Measurements from ENCODE around the gene JAZF1. TPM values are rescaled to one million over a fixed set of nuclear protein-coding genes. Genes with fewer than 3 reads are reported as not detected.

The JAZF1 gene
- total RNA-seq, 2 experiments from 2014 or later, result 3.3 to 4.0 TPM

GRCh38 chr7:28005847-28006231 lies 174.8 kb downstream of the JAZF1 start:
- TF ChIP-seq, protein P1, sequence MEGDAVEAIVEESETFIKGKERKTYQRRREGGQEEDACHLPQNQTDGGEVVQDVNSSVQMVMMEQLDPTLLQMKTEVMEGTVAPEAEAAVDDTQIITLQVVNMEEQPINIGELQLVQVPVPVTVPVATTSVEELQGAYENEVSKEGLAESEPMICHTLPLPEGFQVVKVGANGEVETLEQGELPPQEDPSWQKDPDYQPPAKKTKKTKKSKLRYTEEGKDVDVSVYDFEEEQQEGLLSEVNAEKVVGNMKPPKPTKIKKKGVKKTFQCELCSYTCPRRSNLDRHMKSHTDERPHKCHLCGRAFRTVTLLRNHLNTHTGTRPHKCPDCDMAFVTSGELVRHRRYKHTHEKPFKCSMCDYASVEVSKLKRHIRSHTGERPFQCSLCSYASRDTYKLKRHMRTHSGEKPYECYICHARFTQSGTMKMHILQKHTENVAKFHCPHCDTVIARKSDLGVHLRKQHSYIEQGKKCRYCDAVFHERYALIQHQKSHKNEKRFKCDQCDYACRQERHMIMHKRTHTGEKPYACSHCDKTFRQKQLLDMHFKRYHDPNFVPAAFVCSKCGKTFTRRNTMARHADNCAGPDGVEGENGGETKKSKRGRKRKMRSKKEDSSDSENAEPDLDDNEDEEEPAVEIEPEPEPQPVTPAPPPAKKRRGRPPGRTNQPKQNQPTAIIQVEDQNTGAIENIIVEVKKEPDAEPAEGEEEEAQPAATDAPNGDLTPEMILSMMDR (IDR thresholded peaks at IDR 0.05), result no peak
- H3K36me3 Mint-ChIP-seq (ENCODE audit: low read depth), result no peaks in the 10 kb centered on the region
- DNase-seq, result no peak
- no peak overlapping the region for H3K27ac Mint-ChIP-seq
- H3K4me1 Mint-ChIP-seq (ENCODE audit: low read depth), result peaks cover 3% of the 10 kb centered on the region
- H3K4me3 Mint-ChIP-seq, result no peak overlapping the region
- intact Hi-C loops (cut with micrococcal nuclease), result no loop called here
- H3K27me3 Mint-ChIP-seq, result no peaks in the 10 kb centered on the region
- no peaks in the 10 kb centered on the region for H3K9me3 Mint-ChIP-seq
- ChIA-PET POLR2A (no interaction called here), CTCF (no interaction called here)
- no peak for ATAC-seq

DNA sequence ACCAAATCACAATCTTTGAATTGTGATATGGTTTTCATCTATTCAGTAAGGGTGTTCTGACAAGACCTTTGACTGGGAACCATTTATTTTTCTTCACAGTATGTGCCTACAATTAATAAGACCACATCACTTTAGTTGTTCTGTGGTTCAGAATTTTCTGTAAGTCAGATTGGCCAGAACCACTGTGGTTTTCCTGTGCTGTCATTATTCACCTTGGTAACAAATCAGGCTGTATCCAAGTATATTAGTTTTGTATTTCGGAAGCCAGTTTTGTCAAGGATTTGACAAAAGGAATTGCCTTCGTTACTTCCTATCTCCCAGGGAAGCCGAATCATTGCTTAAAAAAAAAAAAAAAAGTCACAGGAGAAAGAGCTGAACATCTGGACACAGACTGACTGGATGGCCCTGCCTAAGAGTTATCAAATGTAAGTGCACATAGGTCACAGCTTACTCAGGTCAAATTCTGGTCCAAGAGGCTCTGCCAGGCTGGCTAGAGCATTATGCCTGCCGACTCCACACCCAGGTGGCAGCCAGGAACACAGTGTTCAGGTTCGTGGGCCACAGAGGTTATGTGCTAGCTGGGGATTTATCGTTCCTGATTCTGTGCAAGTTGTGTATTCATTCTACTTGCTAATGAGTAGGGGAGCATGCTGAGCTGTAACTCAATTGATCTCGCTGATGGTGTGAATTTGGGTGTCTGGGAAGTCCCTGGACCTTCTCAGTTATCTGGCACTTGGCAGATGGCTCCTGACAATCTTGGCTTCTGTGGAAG lies 175.3 kb downstream of the JAZF1 start:
- intact Hi-C loops (cut with micrococcal nuclease), result no loop called here
- H3K4me3 Mint-ChIP-seq, result no peak overlapping the region
- POLR2A ChIA-PET, result no interaction called here
- no peak overlapping the region for H3K27ac Mint-ChIP-seq
- TF ChIP-seq, protein P1 (IDR thresholded peaks at IDR 0.05), result no peak
- CTCF ChIA-PET, result interaction anchor here (0.7 kb wide), 1 partner anchor 14 kb away, joined by 3 read pairs; no protein-coding TSS in a partner anchor
- H3K27me3 Mint-ChIP-seq, result no peaks in the 10 kb centered on the region
- no peaks in the 10 kb centered on the region for H3K36me3 Mint-ChIP-seq (ENCODE audit: low read depth)
- no peak for ATAC-seq
- H3K9me3 Mint-ChIP-seq, result no peaks in the 10 kb centered on the region
- H3K4me1 Mint-ChIP-seq (ENCODE audit: low read depth), result peaks cover 3% of the 10 kb centered on the region
- DNase-seq, result no peak

GRCh38 chr7:28003408-28003807 lies 177.2 kb downstream of the JAZF1 start:
- H3K36me3 Mint-ChIP-seq (ENCODE audit: low read depth), result no peaks in the 10 kb centered on the region
- ATAC-seq, result no peak
- no peak overlapping the region for H3K27ac Mint-ChIP-seq
- intact Hi-C loops (cut with micrococcal nuclease), result no loop called here
- DNase-seq, result no peak
- ChIA-PET POLR2A (no interaction called here), CTCF (no interaction called here)
- no peak overlapping the region for H3K4me3 Mint-ChIP-seq
- H3K9me3 Mint-ChIP-seq, result no peaks in the 10 kb centered on the region
- peaks cover 3% of the 10 kb centered on the region for H3K4me1 Mint-ChIP-seq (ENCODE audit: low read depth)
- no peaks in the 10 kb centered on the region for H3K27me3 Mint-ChIP-seq
- TF ChIP-seq, protein P1 (IDR thresholded peaks at IDR 0.05), result no peak

DNA sequence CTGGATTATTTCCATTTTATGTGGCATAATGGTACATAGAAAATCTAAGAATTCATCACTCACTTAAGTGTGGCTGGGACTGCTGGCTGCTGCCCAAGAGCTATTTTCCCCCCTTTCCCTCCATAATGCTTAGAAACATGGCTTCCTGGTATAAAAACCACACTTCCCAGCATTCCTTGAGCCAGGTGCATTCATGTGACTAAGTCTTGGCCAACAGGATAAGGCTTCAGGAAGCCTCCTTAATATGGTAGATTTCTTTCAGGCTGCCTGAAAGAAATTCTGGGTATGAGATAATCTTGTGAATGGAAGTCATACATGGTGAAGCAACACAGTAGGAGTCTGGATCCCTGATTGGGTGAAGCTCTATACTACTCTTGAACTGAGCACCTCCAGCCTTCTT lies 178.0 kb downstream of the JAZF1 start:
- intact Hi-C loops (cut with micrococcal nuclease), result no loop called here
- POLR2A ChIA-PET, result no interaction called here

DNA sequence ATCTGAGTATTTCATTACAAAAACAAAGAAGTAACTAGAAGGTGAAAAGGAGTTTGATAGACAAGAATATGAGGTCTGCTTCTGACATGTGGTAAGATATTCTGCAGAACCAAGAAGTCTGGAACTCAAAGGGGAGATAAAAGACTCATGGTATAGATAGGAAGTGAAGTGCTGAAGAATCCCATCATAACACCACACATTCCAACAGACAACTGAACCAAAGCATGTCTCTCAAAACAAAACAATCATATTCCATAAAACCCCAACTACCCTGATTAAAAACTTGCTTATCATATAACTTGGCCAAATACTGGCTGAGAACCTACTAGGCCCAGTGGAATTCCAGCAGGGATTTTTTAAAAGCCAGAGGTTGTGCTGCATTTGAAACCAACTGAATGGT lies 178.7 kb downstream of the JAZF1 start:
- no peak for DNase-seq
- Mint-ChIP-seq H3K27me3 (no peaks in the 10 kb centered on the region), H3K27ac (no peak overlapping the region), H3K9me3 (no peaks in the 10 kb centered on the region), H3K36me3 (ENCODE audit: low read depth) (no peaks in the 10 kb centered on the region), H3K4me3 (no peak overlapping the region), H3K4me1 (ENCODE audit: low read depth) (peaks cover 3% of the 10 kb centered on the region)
- TF ChIP-seq, protein P1 (IDR thresholded peaks at IDR 0.05), result no peak
- ATAC-seq, result no peak
- CTCF ChIA-PET, result no interaction called here
- intact Hi-C loops (cut with micrococcal nuclease), result no loop called here
- POLR2A ChIA-PET, result no interaction called here

More for the DNA sequence above, 178.0 kb downstream of the JAZF1 start:
- CTCF ChIA-PET, result no interaction called here
- Mint-ChIP-seq H3K4me3 (no peak overlapping the region), H3K27ac (no peak overlapping the region), H3K9me3 (no peaks in the 10 kb centered on the region), H3K4me1 (ENCODE audit: low read depth) (peaks cover 3% of the 10 kb centered on the region), H3K36me3 (ENCODE audit: low read depth) (no peaks in the 10 kb centered on the region), H3K27me3 (no peaks in the 10 kb centered on the region)
- ATAC-seq (no peak), DNase-seq (no peak)
- TF ChIP-seq, protein P1 (IDR thresholded peaks at IDR 0.05), result no peak

Measured in activated CD8-positive, alpha-beta T cell treated with anti-CD3 and anti-CD28 coated beads for 36 hours (primary cell).